Liver (tissue), 9 donors: ENCODE results near the gene ZNF423. TPM values are rescaled to one million over a fixed set of nuclear protein-coding genes. Genes with fewer than 3 reads are reported as not detected.

Source experiments
- DNase-seq: peaks from one replicate; pipeline ENCODE4 v3.0.0-alpha.2; 2017; ENCODE audit warnings: low spot score
- H3K27ac ChIP-seq, 2 donors: one replicate each; pipeline ENCODE4 v1.7.0; 2013; ENCODE audit warnings: inconsistent platforms in 2 of 2, low read length in 2 of 2, control low read depth in 1 of 2, low read depth in 1 of 2, mild to moderate bottlenecking in 1 of 2
- H3K27me3 ChIP-seq, 4 donors: one replicate each; pipeline versions ENCODE4 v1.6.1 to v1.7.0; 2013; ENCODE audit warnings: low read length in 3 of 4, inconsistent platforms in 1 of 4, mild to moderate bottlenecking in 1 of 4, moderate library complexity in 1 of 4; ENCODE audit not compliant: control insufficient read depth in 4 of 4, insufficient read depth in 4 of 4
- H3K36me3 ChIP-seq, 4 donors: one replicate each; pipeline versions ENCODE4 v1.6.1 to v1.7.0; 2013; ENCODE audit warnings: low read length in 3 of 4, mild to moderate bottlenecking in 3 of 4, low read depth in 1 of 4, moderate library complexity in 1 of 4; ENCODE audit not compliant: control insufficient read depth in 4 of 4, insufficient read depth in 3 of 4
- H3K4me1 ChIP-seq, 4 donors: one replicate each; pipeline versions ENCODE4 v1.6.1 to v1.7.0; 2013; ENCODE audit warnings: low read length in 3 of 4, mild to moderate bottlenecking in 3 of 4, moderate library complexity in 1 of 4; ENCODE audit not compliant: control insufficient read depth in 4 of 4, insufficient read depth in 4 of 4
- H3K4me3 ChIP-seq, 3 donors: one replicate each; pipeline versions ENCODE4 v1.6.1 to v1.7.0; 2013; ENCODE audit warnings: low read length in 3 of 3, control low read depth in 1 of 3, low read depth in 1 of 3, mild to moderate bottlenecking in 1 of 3
- H3K9ac ChIP-seq, 2 donors: one replicate each; pipeline ENCODE4 v1.7.0; 2013; ENCODE audit warnings: low read length in 2 of 2, mild to moderate bottlenecking in 2 of 2, moderate library complexity in 2 of 2, control low read depth in 1 of 2, low read depth in 1 of 2
- H3K9me3 ChIP-seq, 4 donors: one replicate each; pipeline versions ENCODE4 v1.6.1 to v1.7.0; 2013; ENCODE audit warnings: low read length in 3 of 4; ENCODE audit not compliant: control insufficient read depth in 4 of 4
- EGR1 ChIP-seq, 2 donors: IDR thresholded peaks; 2 replicates each; pipeline ENCODE4 v1.6.1; 2016 to 2018; ENCODE audit warnings: antibody characterized with exemption in 2 of 2, low read depth in 2 of 2
- FOXA2 ChIP-seq: IDR thresholded peaks from 2 replicates; pipeline ENCODE4 v1.6.1; 2016; ENCODE audit warnings: antibody characterized with exemption
- GABPA ChIP-seq, 2 donors: IDR thresholded peaks in 1 of 2; conservative IDR thresholded peaks in 1 of 2; 2 replicates each; pipeline ENCODE4 v1.6.1; 2016; ENCODE audit warnings: antibody characterized with exemption in 2 of 2, mild to moderate bottlenecking in 1 of 2, moderate library complexity in 1 of 2
- HNF4A ChIP-seq, 2 donors: conservative IDR thresholded peaks; 2 replicates each; pipeline ENCODE4 v1.6.1; 2016; ENCODE audit warnings: antibody characterized with exemption in 2 of 2, mild to moderate bottlenecking in 2 of 2
- HNF4G ChIP-seq: IDR thresholded peaks from 2 replicates; pipeline ENCODE4 v1.6.1; 2016; ENCODE audit warnings: antibody characterized with exemption
- JUND ChIP-seq, 2 donors: IDR thresholded peaks; 2 replicates each; pipeline ENCODE4 v1.6.1; 2016; ENCODE audit warnings: antibody characterized with exemption in 2 of 2
- NR2F2 ChIP-seq: IDR thresholded peaks from 2 replicates; pipeline ENCODE4 v1.6.1; 2016; ENCODE audit warnings: antibody characterized with exemption
- RAD21 ChIP-seq, 2 donors: IDR thresholded peaks; 2 replicates each; pipeline ENCODE4 v1.6.1; 2016; ENCODE audit warnings: antibody characterized with exemption in 2 of 2, mild to moderate bottlenecking in 2 of 2
- RXRA ChIP-seq, 2 donors: IDR thresholded peaks; 2 replicates each; pipeline ENCODE4 v1.6.1; 2017 to 2018; ENCODE audit warnings: antibody characterized with exemption in 2 of 2, mild to moderate bottlenecking in 1 of 2
- SP1 ChIP-seq: IDR thresholded peaks from 2 replicates; pipeline ENCODE4 v1.6.1; 2018; ENCODE audit warnings: antibody characterized with exemption, mild to moderate bottlenecking
- TAF1 ChIP-seq: conservative IDR thresholded peaks from 2 replicates; pipeline ENCODE4 v1.6.1; 2016; ENCODE audit warnings: antibody characterized with exemption, mild to moderate bottlenecking
- YY1 ChIP-seq: IDR thresholded peaks from 2 replicates; pipeline ENCODE4 v1.6.1; 2016; ENCODE audit warnings: antibody characterized with exemption, mild to moderate bottlenecking
- WGBS: extraction: QIAGEN DNeasy Blood & Tissue Kit; methylation state at CpG from one replicate; pipeline ENCODE4 v1.1.7; 2013; 5-methylcytosine and 5-hydroxymethylcytosine counted together
- polyA plus RNA-seq, 2 donors: library from polyadenylated mRNA; stranded (reverse) in 1 of 2; unstranded in 1 of 2; fragments of 200-250 nt in 1 of 2; fragments of >200 nt in 1 of 2; fragmentation: Nextera tagmentation in 1 of 2; extraction: Ambion mirVana in 1 of 2; gene quantifications; one replicate each; pipeline versions ENCODE4 v1.2.1 to v1.2.3, GENCODE V29; 2013 to 2015
- total RNA-seq, 2 donors: library from RNA; depleted of rRNA; stranded (reverse); fragments of >200 nt; gene quantifications; one replicate each; pipeline ENCODE4 v1.2.3, GENCODE V29; 2014
- TF ChIP-seq, protein P1 (sequence below): IDR thresholded peaks from 2 replicates; pipeline ENCODE4 v1.6.1; 2016; ENCODE audit warnings: antibody characterized with exemption
- TF ChIP-seq, protein P2 (sequence below): fragments of 150-350 bp; IDR thresholded peaks from 2 replicates; pipeline ENCODE4 v1.5.1; 2017; ENCODE audit warnings: improper control_type of control experiment, low read depth, low read length; ENCODE audit not compliant: missing input control
- TF ChIP-seq, protein P3 (sequence below): IDR thresholded peaks from 2 replicates; pipeline ENCODE4 v1.6.1; 2016; ENCODE audit warnings: antibody characterized with exemption
- TF ChIP-seq, protein P4 (sequence below): IDR thresholded peaks from 2 replicates; pipeline ENCODE4 v1.6.1; 2016; ENCODE audit warnings: antibody characterized with exemption, mild to moderate bottlenecking
- donor health status: healthy.
- donor health status: healthy.
- donor health status: healthy.
- donor health status: healthy.
- donor health status: healthy.

ZNF423 gene
- total and polyA plus RNA-seq, 4 donors: 0.24 to 1.6 (median 0.39) TPM

DNA sequence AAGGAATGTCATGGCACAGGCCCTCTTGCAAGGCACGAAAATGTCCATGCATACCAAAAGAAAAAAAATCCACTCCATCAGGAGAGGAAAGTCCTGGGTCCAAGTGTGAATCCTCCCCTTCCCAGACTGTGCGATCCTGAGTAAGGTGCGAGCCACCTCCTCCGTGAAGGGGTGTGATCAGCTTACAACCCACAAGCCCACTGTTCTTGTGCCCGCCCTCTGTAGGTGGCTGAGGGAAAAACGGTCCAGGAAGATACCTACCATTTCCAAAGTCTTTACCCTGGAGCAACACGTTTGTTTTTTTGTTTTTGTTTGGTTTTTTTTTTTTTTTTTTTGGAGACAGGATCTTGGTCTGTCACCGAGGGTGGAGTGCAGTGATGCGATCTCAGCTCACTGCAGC, 116.5 kb downstream of the ZNF423 start:
- no peaks in the 10 kb centered on the region for H3K27me3 ChIP-seq
- H3K36me3 ChIP-seq: no peaks in the 10 kb centered on the region
- H3K9me3 ChIP-seq: no peaks in the 10 kb centered on the region
- H3K9ac ChIP-seq: no peak overlapping the region
- H3K4me1 ChIP-seq: no peaks in the 10 kb centered on the region
- TF ChIP-seq EGR1 (IDR thresholded peaks at IDR 0.05; ENCODE audit: low read depth in 2 of 2) (no peak), HNF4A (conservative IDR thresholded peaks at IDR 0.05) (no peak), JUND (IDR thresholded peaks at IDR 0.05) (no peak), GABPA (IDR thresholded peaks at IDR 0.05 in 1 of 2, conservative IDR thresholded peaks at IDR 0.05 in 1 of 2) (no peak), TAF1 (no peak), YY1 (no peak), RAD21 (IDR thresholded peaks at IDR 0.05) (no peak), SP1 (no peak), FOXA2 (no peak), RXRA (IDR thresholded peaks at IDR 0.05) (no peak), HNF4G (no peak), NR2F2 (no peak)
- TF ChIP-seq, protein P1, sequence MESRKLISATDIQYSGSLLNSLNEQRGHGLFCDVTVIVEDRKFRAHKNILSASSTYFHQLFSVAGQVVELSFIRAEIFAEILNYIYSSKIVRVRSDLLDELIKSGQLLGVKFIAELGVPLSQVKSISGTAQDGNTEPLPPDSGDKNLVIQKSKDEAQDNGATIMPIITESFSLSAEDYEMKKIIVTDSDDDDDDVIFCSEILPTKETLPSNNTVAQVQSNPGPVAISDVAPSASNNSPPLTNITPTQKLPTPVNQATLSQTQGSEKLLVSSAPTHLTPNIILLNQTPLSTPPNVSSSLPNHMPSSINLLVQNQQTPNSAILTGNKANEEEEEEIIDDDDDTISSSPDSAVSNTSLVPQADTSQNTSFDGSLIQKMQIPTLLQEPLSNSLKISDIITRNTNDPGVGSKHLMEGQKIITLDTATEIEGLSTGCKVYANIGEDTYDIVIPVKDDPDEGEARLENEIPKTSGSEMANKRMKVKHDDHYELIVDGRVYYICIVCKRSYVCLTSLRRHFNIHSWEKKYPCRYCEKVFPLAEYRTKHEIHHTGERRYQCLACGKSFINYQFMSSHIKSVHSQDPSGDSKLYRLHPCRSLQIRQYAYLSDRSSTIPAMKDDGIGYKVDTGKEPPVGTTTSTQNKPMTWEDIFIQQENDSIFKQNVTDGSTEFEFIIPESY: no peak
- TF ChIP-seq, protein P2, sequence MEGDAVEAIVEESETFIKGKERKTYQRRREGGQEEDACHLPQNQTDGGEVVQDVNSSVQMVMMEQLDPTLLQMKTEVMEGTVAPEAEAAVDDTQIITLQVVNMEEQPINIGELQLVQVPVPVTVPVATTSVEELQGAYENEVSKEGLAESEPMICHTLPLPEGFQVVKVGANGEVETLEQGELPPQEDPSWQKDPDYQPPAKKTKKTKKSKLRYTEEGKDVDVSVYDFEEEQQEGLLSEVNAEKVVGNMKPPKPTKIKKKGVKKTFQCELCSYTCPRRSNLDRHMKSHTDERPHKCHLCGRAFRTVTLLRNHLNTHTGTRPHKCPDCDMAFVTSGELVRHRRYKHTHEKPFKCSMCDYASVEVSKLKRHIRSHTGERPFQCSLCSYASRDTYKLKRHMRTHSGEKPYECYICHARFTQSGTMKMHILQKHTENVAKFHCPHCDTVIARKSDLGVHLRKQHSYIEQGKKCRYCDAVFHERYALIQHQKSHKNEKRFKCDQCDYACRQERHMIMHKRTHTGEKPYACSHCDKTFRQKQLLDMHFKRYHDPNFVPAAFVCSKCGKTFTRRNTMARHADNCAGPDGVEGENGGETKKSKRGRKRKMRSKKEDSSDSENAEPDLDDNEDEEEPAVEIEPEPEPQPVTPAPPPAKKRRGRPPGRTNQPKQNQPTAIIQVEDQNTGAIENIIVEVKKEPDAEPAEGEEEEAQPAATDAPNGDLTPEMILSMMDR: no peak
- TF ChIP-seq, protein P3, sequence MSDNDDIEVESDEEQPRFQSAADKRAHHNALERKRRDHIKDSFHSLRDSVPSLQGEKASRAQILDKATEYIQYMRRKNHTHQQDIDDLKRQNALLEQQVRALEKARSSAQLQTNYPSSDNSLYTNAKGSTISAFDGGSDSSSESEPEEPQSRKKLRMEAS: no peak
- 54% methylated on average over 9 of the region's 9 CpGs for WGBS
- no peak for DNase-seq
- no peak overlapping the region for H3K4me3 ChIP-seq
- no peak overlapping the region for H3K27ac ChIP-seq

DNA sequence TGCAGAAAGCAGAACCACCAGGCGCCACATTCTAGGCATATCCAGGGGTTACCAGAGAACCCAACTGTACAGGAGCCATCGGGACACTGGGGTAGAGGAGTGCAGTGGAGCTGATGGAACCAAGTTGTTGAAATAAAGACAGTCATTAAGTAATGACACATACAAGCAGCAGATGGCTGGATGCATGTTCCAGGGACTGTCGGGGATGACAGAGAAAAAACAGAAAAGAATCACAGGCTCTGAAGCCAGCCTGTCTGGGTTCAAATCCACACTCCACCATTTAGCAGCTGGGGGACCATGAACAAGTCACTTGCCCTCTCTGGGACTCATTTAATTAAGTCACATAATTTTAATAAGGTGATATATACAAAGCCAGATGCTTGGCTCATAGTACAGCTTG, 117.1 kb downstream of the ZNF423 start:
- WGBS: 94% methylated on average over 3 of the region's 3 CpGs

More for the DNA sequence above, 117.1 kb downstream of the ZNF423 start:
- TF ChIP-seq NR2F2: no peak
- no peak for TF ChIP-seq EGR1 (IDR thresholded peaks at IDR 0.05; ENCODE audit: low read depth in 2 of 2)
- no peak for TF ChIP-seq HNF4G
- no peak for TF ChIP-seq SP1
- TF ChIP-seq, protein P3: no peak
- TF ChIP-seq, protein P4, sequence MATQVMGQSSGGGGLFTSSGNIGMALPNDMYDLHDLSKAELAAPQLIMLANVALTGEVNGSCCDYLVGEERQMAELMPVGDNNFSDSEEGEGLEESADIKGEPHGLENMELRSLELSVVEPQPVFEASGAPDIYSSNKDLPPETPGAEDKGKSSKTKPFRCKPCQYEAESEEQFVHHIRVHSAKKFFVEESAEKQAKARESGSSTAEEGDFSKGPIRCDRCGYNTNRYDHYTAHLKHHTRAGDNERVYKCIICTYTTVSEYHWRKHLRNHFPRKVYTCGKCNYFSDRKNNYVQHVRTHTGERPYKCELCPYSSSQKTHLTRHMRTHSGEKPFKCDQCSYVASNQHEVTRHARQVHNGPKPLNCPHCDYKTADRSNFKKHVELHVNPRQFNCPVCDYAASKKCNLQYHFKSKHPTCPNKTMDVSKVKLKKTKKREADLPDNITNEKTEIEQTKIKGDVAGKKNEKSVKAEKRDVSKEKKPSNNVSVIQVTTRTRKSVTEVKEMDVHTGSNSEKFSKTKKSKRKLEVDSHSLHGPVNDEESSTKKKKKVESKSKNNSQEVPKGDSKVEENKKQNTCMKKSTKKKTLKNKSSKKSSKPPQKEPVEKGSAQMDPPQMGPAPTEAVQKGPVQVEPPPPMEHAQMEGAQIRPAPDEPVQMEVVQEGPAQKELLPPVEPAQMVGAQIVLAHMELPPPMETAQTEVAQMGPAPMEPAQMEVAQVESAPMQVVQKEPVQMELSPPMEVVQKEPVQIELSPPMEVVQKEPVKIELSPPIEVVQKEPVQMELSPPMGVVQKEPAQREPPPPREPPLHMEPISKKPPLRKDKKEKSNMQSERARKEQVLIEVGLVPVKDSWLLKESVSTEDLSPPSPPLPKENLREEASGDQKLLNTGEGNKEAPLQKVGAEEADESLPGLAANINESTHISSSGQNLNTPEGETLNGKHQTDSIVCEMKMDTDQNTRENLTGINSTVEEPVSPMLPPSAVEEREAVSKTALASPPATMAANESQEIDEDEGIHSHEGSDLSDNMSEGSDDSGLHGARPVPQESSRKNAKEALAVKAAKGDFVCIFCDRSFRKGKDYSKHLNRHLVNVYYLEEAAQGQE: no peak
- TF ChIP-seq FOXA2: no peak
- Histone ChIP-seq H3K4me1 (no peaks in the 10 kb centered on the region), H3K27me3 (no peaks in the 10 kb centered on the region), H3K36me3 (no peaks in the 10 kb centered on the region), H3K9me3 (no peaks in the 10 kb centered on the region), H3K4me3 (no peak overlapping the region), H3K9ac (no peak overlapping the region), H3K27ac (no peak overlapping the region)
- no peak for DNase-seq
